GM23338 (cell line): ENCODE measurements around the gene CYP26C1.

Source experiments
- CREB1 ChIP-seq: fragments of 250-450 bp; sonication (Bioruptor Pico); IDR thresholded peaks from 2 replicates; pipeline ENCODE4 v1.5.0; 2020; ENCODE audit warnings: low read depth, mild to moderate bottlenecking, moderate library complexity
- CTCF ChIP-seq, 2 experiments: fragments of 200-600 bp in 1 of 2; sonication (generic) in 1 of 2; conservative IDR thresholded peaks; 2 replicates each; pipeline versions ENCODE4 v1.5.1 to v1.6.1; 2016 to 2017; ENCODE audit warnings: antibody characterized with exemption in 2 of 2, low read depth in 2 of 2, mild to moderate bottlenecking in 2 of 2, moderate library complexity in 1 of 2
- ETS1 ChIP-seq: IDR thresholded peaks from 2 replicates; pipeline ENCODE4 v1.6.1; 2016; ENCODE audit warnings: antibody characterized with exemption
- EZH2 ChIP-seq: fragments of 200-600 bp; sonication (generic); IDR thresholded peaks from one replicate; pipeline ENCODE4 v1.8.0; 2017; ENCODE audit warnings: antibody characterized with exemption, mild to moderate bottlenecking, low read depth; ENCODE audit not compliant: unreplicated experiment
- EZH2phosphoT487 ChIP-seq: fragments of 200-600 bp; sonication (generic); IDR thresholded peaks from one replicate; pipeline ENCODE4 v1.8.1; 2018; ENCODE audit warnings: antibody characterized with exemption; ENCODE audit not compliant: unreplicated experiment
- JUNB ChIP-seq: IDR thresholded peaks from one replicate; pipeline ENCODE4 v1.6.1; 2016; ENCODE audit warnings: antibody characterized with exemption; ENCODE audit not compliant: unreplicated experiment
- NANOG ChIP-seq: IDR thresholded peaks from 2 replicates; pipeline ENCODE4 v1.6.1; 2016; ENCODE audit warnings: antibody characterized with exemption, borderline replicate concordance
- POLR2AphosphoS5 ChIP-seq: IDR thresholded peaks from 2 replicates; pipeline ENCODE4 v1.6.1; 2016; ENCODE audit warnings: antibody characterized with exemption, low read depth
- REST ChIP-seq: IDR thresholded peaks from one replicate; pipeline ENCODE4 v1.6.1; 2018; ENCODE audit warnings: antibody characterized with exemption; ENCODE audit not compliant: unreplicated experiment
- STAT1 ChIP-seq: IDR thresholded peaks from one replicate; pipeline ENCODE4 v1.6.1; 2016; ENCODE audit warnings: antibody characterized with exemption; ENCODE audit not compliant: unreplicated experiment
- ZNF114 ChIP-seq: fragments of 250-450 bp; sonication (Bioruptor Pico); IDR thresholded peaks from 2 replicates; pipeline ENCODE4 v1.5.0; 2020; ENCODE audit warnings: mild to moderate bottlenecking, moderate library complexity
- ZNF331 ChIP-seq: fragments of 250-450 bp; sonication (Bioruptor Pico); IDR thresholded peaks from 2 replicates; pipeline ENCODE4 v1.5.0; 2020; ENCODE audit warnings: low read depth, mild to moderate bottlenecking, moderate library complexity
- ZNF462 ChIP-seq: fragments of 250-450 bp; sonication (Bioruptor Pico); IDR thresholded peaks from 2 replicates; pipeline ENCODE4 v1.5.0; 2020; ENCODE audit warnings: mild to moderate bottlenecking, moderate library complexity

- TF ChIP-seq CTCF (conservative IDR thresholded peaks at IDR 0.05; ENCODE audit: low read depth in 2 of 2) (no peak), EZH2 (no peak), ZNF462 (CRISPR knock-in tag) (no peak), REST (no peak), EZH2phosphoT487 (no peak), POLR2AphosphoS5 (no peak), ZNF114 (no peak), JUNB (no peak), CREB1 (CRISPR knock-in tag) (no peak), ZNF331 (CRISPR knock-in tag) (no peak), ETS1 (no peak), STAT1 (no peak), NANOG (no peak)
These were observed 24.8 kb downstream of the CYP26C1 start for GRCh38 chr10:93085272-93085859.
